Urinary bladder (tissue), 4 donors: ENCODE results near the gene UBAP2L. TPM values are rescaled to one million over a fixed set of nuclear protein-coding genes. Genes with fewer than 3 reads are reported as not detected.
"Not testable (repeated sequence)": the region's sequence is repeated elsewhere in the genome, so short reads cannot be mapped to it uniquely, and the experiment has no call there.

Source experiments
- DNase-seq: peaks from one replicate; pipeline ENCODE4 v3.0.0-alpha.2; 2015; ENCODE audit errors: extremely low spot score
- H3K27ac ChIP-seq: one replicate; pipeline ENCODE4 v1.5.1; 2013; ENCODE audit warnings: low read depth, mild to moderate bottlenecking, moderate library complexity
- H3K36me3 ChIP-seq: one replicate; pipeline ENCODE4 v1.6.1; 2013; ENCODE audit warnings: mild to moderate bottlenecking, moderate library complexity; ENCODE audit not compliant: insufficient read depth
- H3K4me1 ChIP-seq: one replicate; pipeline ENCODE4 v1.6.1; 2013; ENCODE audit warnings: mild to moderate bottlenecking, moderate library complexity; ENCODE audit not compliant: insufficient read depth
- H3K4me3 ChIP-seq: one replicate; pipeline ENCODE4 v1.5.1; 2013; ENCODE audit warnings: low read depth, low read length
- WGBS: extraction: QIAGEN DNeasy Blood & Tissue Kit; methylation state at CpG from one replicate; pipeline ENCODE4 v1.1.7; 2013; 5-methylcytosine and 5-hydroxymethylcytosine counted together
- polyA plus RNA-seq: library from polyadenylated mRNA; stranded (reverse); fragments of 200-250 nt; gene quantifications from one replicate; pipeline ENCODE4 v1.2.3, GENCODE V29; 2013
- total RNA-seq: library from RNA; depleted of rRNA; stranded (reverse); fragments of >200 nt; gene quantifications from one replicate; pipeline ENCODE4 v1.2.3, GENCODE V29; 2014
- donor health status: healthy with polysubstance abuse.
- donor health status: healthy.

UBAP2L gene
- total and polyA plus RNA-seq, 2 donors = 74.7 to 91.2 TPM

GRCh38 chr1:154272999-154273563 is 52.3 kb downstream of the UBAP2L start:
- Histone ChIP-seq H3K4me1 (no peaks in the 10 kb centered on the region), H3K4me3 (peak overlapping the region; percentile 63), H3K36me3 (peaks cover 3% of the 10 kb centered on the region), H3K27ac (peak overlapping the region; percentile 87)
- 45% methylated on average over 13 of the region's 13 CpGs for WGBS
- no peak for DNase-seq

- no peak for DNase-seq
- Histone ChIP-seq H3K4me3 (no peak overlapping the region), H3K36me3 (peaks cover 3% of the 10 kb centered on the region), H3K27ac (no peak overlapping the region), H3K4me1 (no peaks in the 10 kb centered on the region)
- 88% methylated on average over 7 of the region's 7 CpGs for WGBS
These were observed 56.0 kb downstream of the UBAP2L start for GRCh38 chr1:154276797-154277196.

GRCh38 chr1:154287591-154287990 is 66.8 kb downstream of the UBAP2L start:
- H3K36me3 ChIP-seq, DNase-seq, H3K4me3 ChIP-seq, H3K4me1 ChIP-seq, H3K27ac ChIP-seq: not testable (repeated sequence)
- 93% methylated on average over 20 of the region's 30 CpGs for WGBS

- no peak overlapping the region for H3K4me3 ChIP-seq
- no peaks in the 10 kb centered on the region for H3K36me3 ChIP-seq
- WGBS = 68% methylated on average over 3 of the region's 3 CpGs
- no peaks in the 10 kb centered on the region for H3K4me1 ChIP-seq
- no peak overlapping the region for H3K27ac ChIP-seq
- DNase-seq = no peak
These were observed 67.9 kb downstream of the UBAP2L start for GRCh38 chr1:154288661-154289060.

GRCh38 chr1:154290921-154291320 is 70.2 kb downstream of the UBAP2L start:
- 90% methylated on average over 1 of the region's 1 CpG for WGBS
- Histone ChIP-seq H3K4me3 (no peak overlapping the region), H3K27ac (no peak overlapping the region), H3K36me3 (no peaks in the 10 kb centered on the region), H3K4me1 (no peaks in the 10 kb centered on the region)
- no peak for DNase-seq

GRCh38 chr1:154295408-154296235 is 74.9 kb downstream of the UBAP2L start:
- Histone ChIP-seq H3K27ac (no peak overlapping the region), H3K4me1 (no peaks in the 10 kb centered on the region), H3K36me3 (no peaks in the 10 kb centered on the region), H3K4me3 (no peak overlapping the region)
- DNase-seq = no peak
- WGBS = 82% methylated on average over 8 of the region's 8 CpGs

- H3K4me3 ChIP-seq = no peak overlapping the region
- H3K27ac ChIP-seq = no peak overlapping the region
- H3K36me3 ChIP-seq = no peaks in the 10 kb centered on the region
- 86% methylated on average over 1 of the region's 1 CpG for WGBS
- no peaks in the 10 kb centered on the region for H3K4me1 ChIP-seq
- DNase-seq = no peak
These were observed 80.8 kb downstream of the UBAP2L start for GRCh38 chr1:154301582-154301981.

GRCh38 chr1:154304664-154305337 is 84.0 kb downstream of the UBAP2L start:
- no peaks in the 10 kb centered on the region for H3K4me1 ChIP-seq
- H3K27ac ChIP-seq = no peak overlapping the region
- WGBS = 83% methylated on average over 9 of the region's 9 CpGs
- H3K4me3 ChIP-seq = no peak overlapping the region
- H3K36me3 ChIP-seq = no peaks in the 10 kb centered on the region
- no peak for DNase-seq

GRCh38 chr1:154306151-154306550 is 85.4 kb downstream of the UBAP2L start:
- 83% methylated on average over 3 of the region's 3 CpGs for WGBS
- Histone ChIP-seq H3K4me3 (no peak overlapping the region), H3K27ac (no peak overlapping the region), H3K36me3 (no peaks in the 10 kb centered on the region), H3K4me1 (no peaks in the 10 kb centered on the region)
- no peak for DNase-seq

- DNase-seq, H3K4me1 ChIP-seq, H3K27ac ChIP-seq, H3K4me3 ChIP-seq, H3K36me3 ChIP-seq: not testable (repeated sequence)
- WGBS = 51% methylated on average over 4 of the region's 4 CpGs
These were observed 87.0 kb downstream of the UBAP2L start for GRCh38 chr1:154307670-154308270.

GRCh38 chr1:154309136-154309535 is 88.4 kb downstream of the UBAP2L start:
- not testable (repeated sequence) for H3K4me3 ChIP-seq, H3K4me1 ChIP-seq, DNase-seq, H3K27ac ChIP-seq, H3K36me3 ChIP-seq
- WGBS = 77% methylated on average over 7 of the region's 7 CpGs

GRCh38 chr1:154312229-154313065 is 91.7 kb downstream of the UBAP2L start:
- not testable (repeated sequence) for H3K4me3 ChIP-seq, H3K27ac ChIP-seq, H3K36me3 ChIP-seq, DNase-seq, H3K4me1 ChIP-seq
- 75% methylated on average over 13 of the region's 13 CpGs for whole genome bisulfite sequencing

GRCh38 chr1:154313066-154313356 is 92.3 kb downstream of the UBAP2L start:
- WGBS = 84% methylated on average over 10 of the region's 10 CpGs
- no peaks in the 10 kb centered on the region for H3K36me3 ChIP-seq
- H3K4me3 ChIP-seq = no peak overlapping the region
- H3K27ac ChIP-seq = no peak overlapping the region
- DNase-seq = no peak
- H3K4me1 ChIP-seq = no peaks in the 10 kb centered on the region
